Measurements from ENCODE around the gene PCDHA7.
"Not testable (repeated sequence)": the region's sequence is repeated elsewhere in the genome, so short reads cannot be mapped to it uniquely, and the experiment has no call there.

PCDHA7 gene

DNA sequence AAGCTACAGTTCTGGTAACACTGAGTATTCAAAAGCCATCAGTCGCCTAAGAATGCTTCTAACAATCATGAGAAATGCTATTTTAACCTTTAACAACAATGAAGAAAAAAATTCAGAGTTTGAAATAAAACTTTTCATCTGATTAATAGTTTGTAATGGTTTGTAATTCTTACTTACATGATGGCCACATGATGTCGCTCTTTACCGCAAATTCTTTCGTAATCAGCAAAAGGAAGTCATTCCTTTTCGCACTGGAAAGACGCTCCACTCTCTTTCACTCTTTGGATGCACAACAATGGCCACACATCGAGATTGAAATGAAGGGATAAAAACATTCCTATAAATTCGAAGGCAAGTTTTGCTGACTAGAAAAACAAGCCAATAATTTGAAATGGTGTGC is at the start of gene PCDHA7:
PCDHA7 (plus strand) TSS at position 277 of the 400 bp plus-strand sequence; CDS start at position 392, 115 bp downstream.
- DNase-seq (ENCODE audit: low read depth in 2 of 2): no peak

DNA sequence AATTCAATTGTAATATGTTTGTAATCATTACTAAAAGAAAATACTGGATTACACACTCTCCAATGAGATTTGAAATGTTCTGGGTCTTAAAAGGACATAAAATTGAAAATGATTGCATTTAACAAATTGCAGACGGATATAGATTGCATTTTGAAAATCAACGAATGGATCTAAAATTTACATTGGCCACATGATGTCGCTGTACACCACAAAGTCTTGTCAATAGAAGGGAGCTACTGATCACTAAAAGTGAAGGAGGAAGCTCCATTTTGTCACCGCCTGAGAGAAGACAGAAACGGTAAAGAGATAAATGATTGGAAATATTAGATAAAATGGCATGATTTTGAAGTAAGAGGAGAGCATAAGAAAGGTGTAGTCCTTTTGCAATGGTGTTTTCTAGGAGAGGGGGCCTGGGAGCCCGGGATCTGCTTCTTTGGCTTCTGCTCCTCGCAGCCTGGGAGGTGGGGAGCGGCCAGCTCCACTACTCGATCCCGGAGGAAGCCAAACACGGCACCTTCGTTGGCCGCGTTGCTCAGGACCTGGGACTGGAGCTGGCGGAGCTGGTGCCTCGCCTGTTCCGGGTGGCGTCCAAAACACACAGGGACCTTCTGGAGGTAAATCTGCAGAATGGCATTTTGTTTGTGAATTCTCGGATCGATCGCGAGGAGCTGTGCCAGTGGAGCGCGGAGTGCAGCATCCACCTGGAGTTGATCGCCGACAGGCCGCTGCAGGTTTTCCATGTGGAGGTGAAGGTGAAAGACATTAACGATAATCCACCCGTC is 48.0 kb upstream of the PCDHA7 start, which contains the start of gene PCDHA1:
PCDHA1 (plus strand) TSS at position 236 of the 782 bp plus-strand sequence.
- DNase-seq (ENCODE audit: low read depth in 2 of 2): no peak

DNA sequence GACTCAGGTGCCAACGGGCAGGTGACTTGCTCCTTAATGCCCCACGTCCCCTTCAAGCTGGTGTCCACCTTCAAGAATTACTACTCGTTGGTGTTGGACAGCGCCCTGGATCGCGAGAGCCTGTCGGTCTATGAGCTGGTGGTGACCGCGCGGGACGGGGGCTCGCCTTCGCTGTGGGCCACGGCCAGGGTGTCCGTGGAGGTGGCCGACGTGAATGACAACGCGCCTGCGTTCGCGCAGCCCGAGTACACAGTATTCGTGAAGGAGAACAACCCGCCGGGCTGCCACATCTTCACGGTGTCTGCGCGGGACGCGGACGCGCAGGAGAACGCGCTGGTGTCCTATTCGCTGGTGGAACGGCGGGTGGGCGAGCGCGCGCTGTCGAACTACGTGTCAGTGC is 46.6 kb upstream of the PCDHA7 start:
- not testable (repeated sequence) for DNase-seq (ENCODE audit: low read depth in 2 of 2)

- not testable (repeated sequence) for DNase-seq (ENCODE audit: low read depth in 2 of 2)
Observed at GRCh38 chr5:140787849-140788504, 46.1 kb upstream of the PCDHA7 start.

GRCh38 chr5:140791089-140791488 is 43.0 kb upstream of the PCDHA7 start:
- DNase-seq (ENCODE audit: low read depth in 2 of 2): no peak

DNA sequence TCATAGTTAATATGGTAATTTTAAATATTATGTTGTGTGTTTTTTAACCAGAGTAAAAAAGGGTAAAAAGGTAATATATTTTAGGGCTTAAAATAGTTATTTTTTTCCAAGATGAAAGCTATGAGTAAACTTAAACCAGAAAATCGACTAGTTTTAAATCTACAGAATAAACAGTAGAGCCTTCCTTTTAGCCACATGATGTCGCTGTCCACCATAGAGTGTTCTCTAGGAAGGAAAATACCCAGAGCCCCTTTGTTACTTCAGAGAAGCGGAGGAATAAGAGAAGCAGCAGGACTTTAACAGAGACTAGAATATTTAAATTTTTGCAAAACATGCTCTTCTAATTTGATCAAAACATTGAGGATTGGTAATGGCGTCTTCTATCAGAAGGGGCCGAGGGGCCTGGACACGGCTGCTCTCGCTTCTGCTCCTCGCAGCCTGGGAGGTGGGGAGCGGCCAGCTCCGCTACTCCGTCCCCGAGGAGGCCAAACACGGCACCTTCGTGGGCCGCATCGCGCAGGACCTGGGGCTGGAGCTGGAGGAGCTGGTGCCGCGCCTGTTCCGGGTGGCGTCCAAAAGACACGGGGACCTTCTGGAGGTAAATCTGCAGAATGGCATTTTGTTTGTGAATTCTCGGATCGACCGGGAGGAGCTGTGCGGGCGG is 39.3 kb upstream of the PCDHA7 start, which contains the start of gene PCDHA2:
PCDHA2 (plus strand) TSS at position 258 of the 664 bp plus-strand sequence.
- DNase-seq (ENCODE audit: low read depth in 2 of 2): no peak

DNA sequence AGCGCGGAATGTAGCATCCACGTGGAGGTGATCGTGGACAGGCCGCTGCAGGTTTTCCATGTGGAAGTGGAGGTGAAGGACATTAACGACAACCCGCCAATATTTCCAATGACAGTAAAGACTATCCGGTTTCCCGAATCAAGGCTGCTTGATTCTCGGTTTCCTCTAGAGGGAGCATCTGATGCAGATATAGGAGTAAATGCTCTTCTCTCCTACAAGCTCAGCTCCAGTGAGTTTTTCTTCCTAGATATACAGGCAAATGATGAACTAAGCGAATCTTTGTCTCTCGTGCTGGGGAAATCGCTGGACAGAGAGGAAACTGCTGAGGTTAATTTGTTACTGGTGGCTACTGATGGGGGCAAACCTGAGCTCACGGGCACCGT is 38.8 kb upstream of the PCDHA7 start:
- DNase-seq (ENCODE audit: low read depth in 2 of 2): no peak

DNA sequence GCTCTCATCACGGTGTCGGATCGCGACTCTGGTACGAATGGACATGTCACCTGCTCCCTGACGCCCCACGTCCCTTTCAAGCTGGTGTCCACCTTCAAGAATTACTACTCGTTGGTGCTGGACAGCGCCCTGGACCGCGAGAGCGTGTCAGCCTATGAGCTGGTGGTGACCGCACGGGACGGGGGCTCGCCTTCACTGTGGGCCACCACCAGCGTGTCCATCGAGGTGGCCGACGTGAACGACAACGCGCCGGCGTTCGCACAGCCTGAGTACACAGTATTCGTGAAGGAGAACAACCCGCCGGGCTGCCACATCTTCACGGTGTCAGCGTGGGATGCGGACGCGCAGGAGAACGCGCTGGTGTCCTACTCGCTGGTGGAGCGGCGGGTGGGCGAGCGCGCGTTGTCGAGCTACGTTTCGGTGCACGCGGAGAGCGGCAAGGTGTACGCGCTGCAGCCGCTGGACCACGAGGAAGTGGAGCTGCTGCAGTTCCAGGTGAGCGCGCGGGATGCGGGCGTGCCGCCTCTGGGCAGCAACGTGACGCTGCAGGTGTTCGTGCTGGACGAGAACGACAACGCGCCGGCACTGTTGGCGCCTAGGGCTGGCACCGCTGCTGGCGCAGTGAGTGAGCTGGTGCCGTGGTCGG is 37.9 kb upstream of the PCDHA7 start:
- not testable (repeated sequence) for DNase-seq (ENCODE audit: low read depth in 2 of 2)

DNA sequence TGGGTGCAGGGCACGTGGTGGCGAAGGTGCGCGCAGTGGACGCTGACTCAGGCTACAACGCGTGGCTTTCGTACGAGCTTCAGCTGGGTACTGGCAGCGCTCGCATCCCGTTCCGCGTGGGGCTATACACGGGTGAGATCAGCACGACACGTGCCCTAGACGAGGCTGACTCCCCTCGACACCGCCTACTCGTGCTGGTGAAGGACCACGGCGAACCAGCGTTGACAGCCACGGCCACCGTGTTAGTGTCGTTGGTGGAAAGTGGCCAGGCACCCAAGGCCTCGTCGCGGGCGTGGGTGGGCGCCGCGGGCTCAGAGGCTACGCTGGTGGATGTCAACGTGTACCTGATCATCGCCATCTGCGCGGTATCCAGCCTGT is 37.4 kb upstream of the PCDHA7 start:
- DNase-seq (ENCODE audit: low read depth in 2 of 2): no peak

GRCh38 chr5:140800816-140801493 is 33.1 kb upstream of the PCDHA7 start, which contains the start of gene PCDHA3:
Gene PCDHA3, plus strand, starts transcription at chr5:140801057.
- no peak for DNase-seq (ENCODE audit: low read depth in 2 of 2)

GRCh38 chr5:140801494-140801841 is 32.6 kb upstream of the PCDHA7 start:
- no peak for DNase-seq (ENCODE audit: low read depth in 2 of 2)

GRCh38 chr5:140802381-140802780 is 31.7 kb upstream of the PCDHA7 start:
- not testable (repeated sequence) for DNase-seq (ENCODE audit: low read depth in 2 of 2)

- DNase-seq (ENCODE audit: low read depth in 2 of 2): no peak
Observed at GRCh38 chr5:140802781-140803271, 31.2 kb upstream of the PCDHA7 start.

- DNase-seq (ENCODE audit: low read depth in 2 of 2): no peak
Observed at GRCh38 chr5:140806834-140807775, 27.0 kb upstream of the PCDHA7 start, which contains the start of gene PCDHA4. Gene PCDHA4, plus strand, starts transcription at chr5:140807068.

GRCh38 chr5:140808241-140808888 is 25.7 kb upstream of the PCDHA7 start:
- not testable (repeated sequence) for DNase-seq (ENCODE audit: low read depth in 2 of 2)

GRCh38 chr5:140808889-140809291 is 25.2 kb upstream of the PCDHA7 start:
- no peak for DNase-seq (ENCODE audit: low read depth in 2 of 2)

- DNase-seq (ENCODE audit: low read depth in 2 of 2): no peak
Observed at GRCh38 chr5:140821375-140822280, 12.4 kb upstream of the PCDHA7 start, which contains the start of gene PCDHA5. Gene PCDHA5, plus strand, starts transcription at chr5:140821613.

- DNase-seq (ENCODE audit: low read depth in 2 of 2): no peak
Observed at GRCh38 chr5:140822281-140822629, 11.8 kb upstream of the PCDHA7 start.

Data from activated CD4-positive, alpha-beta T cell treated with anti-CD3 and anti-CD28 coated beads for 24 hours (primary cell).